ENCODE results near the gene SLFN11.

Gene SLFN11

GRCh38 chr17:35342276-35342675 is 31.1 kb downstream of the SLFN11 start:
- TF ChIP-seq TAF1 (IDR thresholded peaks at IDR 0.05; ENCODE audit: borderline replicate concordance, insufficient read depth, low read length) = no peak
- TF ChIP-seq REST (IDR thresholded peaks at IDR 0.05; ENCODE audit: insufficient read depth in 1 of 2, low read depth in 2 of 2, low read length in 2 of 2) = no peak
- TF ChIP-seq FOXP2 (optimal IDR thresholded peaks at IDR 0.05; ENCODE audit: borderline replicate concordance, extremely low read depth, extremely low read length, insufficient read depth) = no peak
- TF ChIP-seq POLR2AphosphoS5 (IDR thresholded peaks at IDR 0.05; ENCODE audit: low read depth, low read length) = no peak
- TF ChIP-seq SIN3A (IDR thresholded peaks at IDR 0.05; ENCODE audit: borderline replicate concordance, insufficient read depth, low read length) = no peak

GRCh38 chr17:35341411-35341992 is 31.9 kb downstream of the SLFN11 start:
- no peak for TF ChIP-seq POLR2AphosphoS5 (IDR thresholded peaks at IDR 0.05; ENCODE audit: low read depth, low read length)
- TF ChIP-seq REST (IDR thresholded peaks at IDR 0.05; ENCODE audit: insufficient read depth in 1 of 2, low read depth in 2 of 2, low read length in 2 of 2) = no peak
- TF ChIP-seq SIN3A (IDR thresholded peaks at IDR 0.05; ENCODE audit: borderline replicate concordance, insufficient read depth, low read length) = no peak
- no peak for TF ChIP-seq FOXP2 (optimal IDR thresholded peaks at IDR 0.05; ENCODE audit: borderline replicate concordance, extremely low read depth, extremely low read length, insufficient read depth)
- no peak for TF ChIP-seq TAF1 (IDR thresholded peaks at IDR 0.05; ENCODE audit: borderline replicate concordance, insufficient read depth, low read length)

GRCh38 chr17:35338230-35338629 is 35.2 kb downstream of the SLFN11 start:
- TF ChIP-seq POLR2AphosphoS5 (IDR thresholded peaks at IDR 0.05; ENCODE audit: low read depth, low read length) (no peak), REST (IDR thresholded peaks at IDR 0.05; ENCODE audit: insufficient read depth in 1 of 2, low read depth in 2 of 2, low read length in 2 of 2) (no peak), TAF1 (IDR thresholded peaks at IDR 0.05; ENCODE audit: borderline replicate concordance, insufficient read depth, low read length) (no peak), SIN3A (IDR thresholded peaks at IDR 0.05; ENCODE audit: borderline replicate concordance, insufficient read depth, low read length) (no peak), FOXP2 (optimal IDR thresholded peaks at IDR 0.05; ENCODE audit: borderline replicate concordance, extremely low read depth, extremely low read length, insufficient read depth) (no peak)

- TF ChIP-seq FOXP2 (optimal IDR thresholded peaks at IDR 0.05; ENCODE audit: borderline replicate concordance, extremely low read depth, extremely low read length, insufficient read depth) (no peak), SIN3A (IDR thresholded peaks at IDR 0.05; ENCODE audit: borderline replicate concordance, insufficient read depth, low read length) (no peak), REST (IDR thresholded peaks at IDR 0.05; ENCODE audit: insufficient read depth in 1 of 2, low read depth in 2 of 2, low read length in 2 of 2) (no peak), TAF1 (IDR thresholded peaks at IDR 0.05; ENCODE audit: borderline replicate concordance, insufficient read depth, low read length) (no peak), POLR2AphosphoS5 (IDR thresholded peaks at IDR 0.05; ENCODE audit: low read depth, low read length) (no peak)
Observed at GRCh38 chr17:35337364-35337763, 36.1 kb downstream of the SLFN11 start.

Data from PFSK-1 (cell line).